HG02973 (cell line): Measurements from ENCODE around the gene FAM209B.
"Not testable (repeated sequence)": the region's sequence is repeated elsewhere in the genome, so short reads cannot be mapped to it uniquely, and the experiment has no call there.

Experiments
- ATAC-seq: cut with Tn5 transposase; IDR thresholded peaks from one replicate; pipeline ENCODE4 v1.9.1; 2021; ENCODE audit warnings: moderate library complexity; ENCODE audit not compliant: unreplicated experiment

Gene FAM209B

GRCh38 chr20:56537997-56538396 lies 5.0 kb downstream of the FAM209B start:
- no peak for ATAC-seq

- no peak for ATAC-seq
Observed at GRCh38 chr20:56540415-56540814, 7.4 kb downstream of the FAM209B start.

- no peak for ATAC-seq
Observed at GRCh38 chr20:56542489-56543030, 9.5 kb downstream of the FAM209B start.

- ATAC-seq: no peak
Observed at GRCh38 chr20:56551571-56551970, 18.5 kb downstream of the FAM209B start.

GRCh38 chr20:56552911-56553629 lies 20.0 kb downstream of the FAM209B start:
- ATAC-seq: no peak

GRCh38 chr20:56554869-56555268 lies 21.8 kb downstream of the FAM209B start:
- ATAC-seq: peak; percentile 87

- no peak for ATAC-seq
Observed at GRCh38 chr20:56558968-56559367, 25.9 kb downstream of the FAM209B start.

- ATAC-seq: not testable (repeated sequence)
Observed at GRCh38 chr20:56564526-56564925, 31.5 kb downstream of the FAM209B start.

GRCh38 chr20:56565511-56565910 lies 32.5 kb downstream of the FAM209B start:
- ATAC-seq: no peak

GRCh38 chr20:56566621-56567020 lies 33.6 kb downstream of the FAM209B start:
- ATAC-seq: no peak

GRCh38 chr20:56570832-56571231 lies 37.8 kb downstream of the FAM209B start:
- no peak for ATAC-seq

- no peak for ATAC-seq
Observed at GRCh38 chr20:56572172-56572571, 39.1 kb downstream of the FAM209B start.

GRCh38 chr20:56573986-56574385 lies 40.9 kb downstream of the FAM209B start:
- ATAC-seq: no peak

GRCh38 chr20:56574531-56575142 lies 41.6 kb downstream of the FAM209B start:
- ATAC-seq: no peak

GRCh38 chr20:56575157-56575556 lies 42.1 kb downstream of the FAM209B start:
- ATAC-seq: no peak

GRCh38 chr20:56575961-56576360 lies 42.9 kb downstream of the FAM209B start:
- ATAC-seq: no peak

- no peak for ATAC-seq
Observed at GRCh38 chr20:56579301-56579710, 46.3 kb downstream of the FAM209B start.

GRCh38 chr20:56580226-56580625 lies 47.2 kb downstream of the FAM209B start:
- no peak for ATAC-seq

GRCh38 chr20:56581701-56582100 lies 48.7 kb downstream of the FAM209B start:
- ATAC-seq: no peak

GRCh38 chr20:56582542-56582941 lies 49.5 kb downstream of the FAM209B start:
- ATAC-seq: no peak

GRCh38 chr20:56584916-56585315 lies 51.9 kb downstream of the FAM209B start:
- ATAC-seq: no peak
